ENCODE measurements around the gene NAA30.

NAA30 gene

GRCh38 chr14:57400556-57401494, 10.4 kb downstream of the NAA30 start:
- DNase-seq: no peak

GRCh38 chr14:57401501-57401900, 11.1 kb downstream of the NAA30 start:
- DNase-seq: no peak

DNA sequence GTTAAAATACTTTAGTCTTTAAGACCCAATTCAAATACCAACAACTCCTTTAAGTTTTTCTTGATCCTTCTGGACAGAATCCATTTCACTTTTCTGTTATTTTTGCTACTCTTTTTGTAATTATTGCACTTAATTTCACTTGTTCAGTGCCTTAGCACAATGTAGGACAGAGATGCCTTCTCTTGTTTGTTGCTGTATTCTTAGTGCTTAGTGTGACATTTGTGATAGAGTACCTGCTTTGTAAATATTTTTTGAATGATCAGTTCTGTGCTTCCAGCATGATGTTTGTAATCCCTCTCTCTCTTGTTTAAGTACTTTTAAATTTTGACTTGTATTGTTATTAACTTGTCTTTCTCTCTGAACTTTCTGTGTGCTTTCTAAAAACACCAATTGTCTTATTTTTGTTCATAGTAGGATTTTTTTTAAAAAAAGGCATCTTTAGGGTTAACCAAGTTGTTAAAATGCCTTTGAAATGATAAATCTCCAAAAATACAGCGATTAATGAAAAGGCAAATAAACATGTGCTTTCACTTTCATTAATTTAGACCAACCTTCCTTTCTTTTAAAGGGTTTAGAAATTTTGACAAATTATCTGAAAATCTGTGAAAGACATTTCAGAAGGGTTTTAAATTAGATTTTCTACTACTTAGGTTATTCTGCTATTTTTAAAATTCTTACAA, 11.9 kb downstream of the NAA30 start:
- DNase-seq: no peak

GRCh38 chr14:57403521-57403864, 13.1 kb downstream of the NAA30 start:
- no peak for DNase-seq

DNA sequence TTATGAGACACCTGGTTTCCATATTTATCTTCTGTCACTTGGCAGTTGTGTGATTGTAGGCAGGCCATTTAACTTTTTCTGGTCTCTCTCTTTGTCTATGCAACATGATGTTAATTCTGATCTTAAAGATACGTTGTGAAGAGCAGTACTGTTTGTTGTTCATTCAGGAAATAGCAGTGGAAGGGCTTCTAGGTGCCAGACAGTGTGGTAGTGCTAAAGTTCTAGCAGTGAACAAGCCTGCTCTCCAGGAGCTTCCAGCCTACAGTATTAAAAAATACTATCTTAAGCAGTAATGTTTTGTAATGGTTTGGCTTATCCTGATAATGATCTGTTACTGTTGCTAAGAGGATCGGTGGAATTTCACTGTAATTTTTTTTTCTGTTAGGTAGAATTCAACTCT, 15.2 kb downstream of the NAA30 start:
- no peak for DNase-seq

DNA sequence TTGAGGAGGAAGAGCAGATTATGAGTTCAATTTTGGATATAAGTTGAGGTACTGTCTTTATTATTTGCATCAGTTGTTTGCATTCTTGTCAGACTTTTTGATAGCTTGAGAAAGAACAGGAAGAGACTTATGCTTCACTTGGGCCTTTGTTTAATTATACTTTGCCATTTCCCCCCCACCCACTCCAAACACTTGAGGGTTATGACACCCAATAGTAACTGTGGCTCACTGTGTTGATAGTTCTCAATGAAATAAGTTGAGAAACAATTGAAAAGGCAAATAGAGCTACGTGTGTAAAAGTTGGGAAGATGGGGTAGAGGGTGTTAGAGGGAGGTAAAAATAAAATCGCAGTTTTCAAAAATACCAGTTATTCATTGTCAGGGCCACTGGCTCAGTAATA, 17.7 kb downstream of the NAA30 start:
- DNase-seq: no peak

DNA sequence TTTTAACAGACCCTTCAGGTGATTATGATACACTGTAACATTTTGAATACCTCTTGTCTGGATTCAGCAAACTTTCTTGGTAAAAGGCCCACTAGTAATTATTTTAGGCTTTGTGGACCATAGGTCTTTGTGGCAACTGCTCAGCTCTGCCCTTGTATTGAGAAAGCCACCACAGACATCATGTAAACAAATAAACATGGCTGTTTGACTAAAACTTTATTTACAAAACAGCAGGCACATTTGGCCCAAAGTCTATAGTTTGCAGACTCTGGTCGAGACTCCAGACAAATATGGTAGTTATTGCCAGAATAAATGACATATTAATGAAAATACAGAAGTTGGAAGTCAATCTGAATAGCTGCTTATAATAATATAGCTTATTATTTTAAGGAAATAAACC, 18.2 kb downstream of the NAA30 start:
- DNase-seq: no peak

DNA sequence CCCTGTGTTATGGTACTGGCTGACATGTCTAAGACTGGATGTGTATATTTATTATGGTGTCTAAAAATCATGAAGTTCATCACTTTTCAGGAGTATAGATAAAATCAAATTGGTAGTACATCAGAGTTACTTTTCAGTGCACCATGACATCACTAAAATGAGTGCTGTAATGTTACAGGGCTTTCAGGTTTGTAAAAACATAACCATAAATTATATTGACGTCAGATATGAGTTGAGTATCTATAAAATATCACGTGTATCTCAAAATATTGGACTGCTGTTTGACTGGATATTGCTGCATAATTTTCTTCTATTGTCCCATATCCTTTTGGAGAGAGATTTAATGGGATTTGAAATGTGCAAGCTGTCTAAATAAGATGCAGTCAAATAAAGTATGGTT, 22.0 kb downstream of the NAA30 start:
- no peak for DNase-seq

- no peak for DNase-seq
Observed at GRCh38 chr14:57413849-57414248, 23.5 kb downstream of the NAA30 start.

- DNase-seq: no peak
Observed at GRCh38 chr14:57417228-57417627, 26.8 kb downstream of the NAA30 start.

GRCh38 chr14:57418999-57419398, 28.6 kb downstream of the NAA30 start:
- DNase-seq: no peak

- DNase-seq: no peak
Observed at GRCh38 chr14:57420033-57420432, 29.6 kb downstream of the NAA30 start.

GRCh38 chr14:57420986-57421385, 30.6 kb downstream of the NAA30 start:
- DNase-seq: no peak

DNA sequence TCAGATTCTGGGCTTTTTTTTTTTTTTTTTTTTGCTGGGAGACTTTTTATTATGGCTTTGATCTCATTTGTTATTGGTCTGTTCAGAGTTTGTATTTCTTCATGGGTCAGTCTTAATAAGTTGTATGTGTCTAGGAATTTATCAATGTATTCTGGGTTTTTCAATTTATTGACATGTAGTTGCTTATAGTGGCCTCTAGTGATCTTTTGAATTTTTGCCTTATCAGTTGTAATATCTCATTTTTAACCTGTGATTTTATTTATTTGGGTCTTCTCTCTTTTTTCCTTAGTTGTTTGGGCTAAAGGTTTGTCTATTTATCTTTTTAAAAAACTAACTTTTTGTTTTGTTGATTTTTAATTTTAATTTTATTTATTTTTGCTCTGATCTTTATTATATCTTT, 45.5 kb downstream of the NAA30 start:
- DNase-seq: no peak

- no peak for DNase-seq
Observed at GRCh38 chr14:57461777-57462320, 71.5 kb downstream of the NAA30 start.

GRCh38 chr14:57462551-57462950, 72.2 kb downstream of the NAA30 start:
- DNase-seq: no peak

- no peak for DNase-seq
Observed at GRCh38 chr14:57464008-57464730, 73.8 kb downstream of the NAA30 start.

Measured in inflammatory macrophage treated with lipopolysaccharide for 1 hour (primary cell).